Retinal pigment epithelial cell (primary cell): ENCODE measurements around the gene ABCC12.
"Not testable (repeated sequence)": the region's sequence is repeated elsewhere in the genome, so short reads cannot be mapped to it uniquely, and the experiment has no call there.

Source experiments
- DNase-seq: peaks from one replicate; pipeline ENCODE4 v3.0.0-alpha.2; 2010; ENCODE audit warnings: low read depth
- H3K4me3 ChIP-seq: 2 replicates; pipeline ENCODE4 v1.5.1; 2011; ENCODE audit warnings: mild to moderate bottlenecking, low read length, control low read depth, moderate library complexity
- TF ChIP-seq, protein P1 (sequence below): conservative IDR thresholded peaks from 2 replicates; pipeline ENCODE4 v1.5.1; 2011; ENCODE audit warnings: low read depth, low read length, control low read depth, inconsistent platforms

Gene ABCC12

DNA sequence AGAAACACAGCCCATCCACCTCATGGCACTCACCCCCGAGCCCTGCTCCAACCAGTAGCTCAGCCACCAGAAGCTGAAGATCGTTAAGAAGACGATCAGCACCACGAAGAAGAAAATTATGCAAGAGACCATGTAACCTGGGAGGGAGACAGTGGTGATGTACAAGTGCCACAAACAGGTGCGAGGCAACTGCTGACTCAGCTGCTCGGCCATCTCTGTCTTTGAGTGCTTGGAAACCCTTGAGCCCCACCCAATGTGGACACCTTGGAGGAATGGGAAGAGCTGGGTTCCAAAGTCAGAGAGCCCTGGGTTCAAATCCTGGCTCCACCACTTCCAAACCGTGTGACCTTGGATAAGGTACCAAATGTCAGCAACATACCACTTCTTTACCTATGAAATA lies 38.1 kb upstream of the ABCC12 start:
- TF ChIP-seq, protein P1, sequence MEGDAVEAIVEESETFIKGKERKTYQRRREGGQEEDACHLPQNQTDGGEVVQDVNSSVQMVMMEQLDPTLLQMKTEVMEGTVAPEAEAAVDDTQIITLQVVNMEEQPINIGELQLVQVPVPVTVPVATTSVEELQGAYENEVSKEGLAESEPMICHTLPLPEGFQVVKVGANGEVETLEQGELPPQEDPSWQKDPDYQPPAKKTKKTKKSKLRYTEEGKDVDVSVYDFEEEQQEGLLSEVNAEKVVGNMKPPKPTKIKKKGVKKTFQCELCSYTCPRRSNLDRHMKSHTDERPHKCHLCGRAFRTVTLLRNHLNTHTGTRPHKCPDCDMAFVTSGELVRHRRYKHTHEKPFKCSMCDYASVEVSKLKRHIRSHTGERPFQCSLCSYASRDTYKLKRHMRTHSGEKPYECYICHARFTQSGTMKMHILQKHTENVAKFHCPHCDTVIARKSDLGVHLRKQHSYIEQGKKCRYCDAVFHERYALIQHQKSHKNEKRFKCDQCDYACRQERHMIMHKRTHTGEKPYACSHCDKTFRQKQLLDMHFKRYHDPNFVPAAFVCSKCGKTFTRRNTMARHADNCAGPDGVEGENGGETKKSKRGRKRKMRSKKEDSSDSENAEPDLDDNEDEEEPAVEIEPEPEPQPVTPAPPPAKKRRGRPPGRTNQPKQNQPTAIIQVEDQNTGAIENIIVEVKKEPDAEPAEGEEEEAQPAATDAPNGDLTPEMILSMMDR: no peak
- no peak overlapping the region for H3K4me3 ChIP-seq
- no peak for DNase-seq

DNA sequence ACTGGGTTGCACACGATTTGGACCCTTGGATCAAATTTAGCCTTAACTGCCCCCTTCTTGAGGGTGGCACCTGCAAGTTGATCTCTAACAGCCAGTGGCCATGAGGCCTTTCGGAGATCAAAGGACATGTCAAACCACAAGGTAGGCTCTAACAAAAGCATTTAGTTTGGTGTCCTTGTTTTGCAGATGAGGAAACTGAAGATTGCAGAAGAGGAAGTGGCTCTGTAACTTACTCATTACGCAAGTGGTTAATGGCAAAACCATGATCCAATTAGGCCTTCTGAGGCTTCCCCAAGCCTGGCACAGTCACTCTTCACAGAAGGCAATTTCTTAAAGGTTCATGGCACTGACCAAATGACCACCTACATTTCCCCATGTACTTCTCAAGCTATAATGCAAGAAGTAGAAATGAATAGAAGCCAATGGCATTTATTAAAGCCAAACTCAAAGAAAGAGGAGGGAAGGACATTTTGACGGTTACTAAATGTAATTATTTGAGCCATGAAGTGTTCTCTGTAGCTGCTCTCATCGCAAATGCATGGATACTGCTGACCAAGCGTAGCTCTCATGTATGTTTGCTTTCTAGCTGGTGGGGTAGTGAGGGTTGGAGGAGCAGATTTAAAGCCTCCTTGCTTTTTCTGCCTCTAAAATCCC lies 32.8 kb upstream of the ABCC12 start:
- TF ChIP-seq, protein P1: no peak
- DNase-seq: no peak
- no peak overlapping the region for H3K4me3 ChIP-seq

DNA sequence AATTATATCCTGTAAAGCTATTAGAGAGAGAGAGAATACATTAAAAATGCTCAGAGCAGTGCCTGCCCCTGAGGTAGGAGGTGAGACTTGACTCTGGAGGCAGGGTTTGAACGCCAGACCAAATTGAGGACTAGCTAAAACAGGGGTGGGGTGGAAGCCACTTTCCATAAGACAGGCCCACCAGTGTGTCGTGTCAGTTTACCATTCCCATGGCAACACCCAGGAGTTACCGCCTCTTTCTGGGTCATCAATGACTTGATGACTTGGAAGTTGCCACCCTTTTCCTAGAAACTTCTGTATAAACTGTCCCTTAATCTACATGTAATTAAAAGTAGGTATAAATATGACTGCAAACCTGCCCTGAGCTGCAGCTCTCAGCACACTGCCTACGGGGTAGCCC lies 32.0 kb upstream of the ABCC12 start:
- TF ChIP-seq, protein P1: no peak
- no peak for DNase-seq
- H3K4me3 ChIP-seq: no peak overlapping the region

DNA sequence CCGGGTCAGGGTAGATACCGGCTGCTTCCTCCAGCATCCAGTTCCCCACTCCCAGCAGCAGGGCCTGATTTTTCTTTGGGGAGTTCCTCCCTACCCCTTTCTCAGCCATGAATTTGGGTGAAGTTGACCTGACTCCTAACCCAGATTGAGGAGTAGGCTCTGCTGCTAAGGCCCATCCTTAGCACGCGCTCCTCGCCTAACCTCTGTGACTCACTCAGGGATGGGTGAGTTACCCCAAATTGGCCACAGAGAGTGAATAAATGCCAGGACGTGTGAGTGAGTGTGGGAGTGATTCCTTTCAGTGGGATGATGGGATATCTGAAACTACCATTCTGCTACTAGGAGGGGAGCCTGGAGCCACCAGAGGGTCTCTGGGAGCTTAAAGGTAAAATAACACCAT lies 28.9 kb upstream of the ABCC12 start:
- TF ChIP-seq, protein P1: no peak
- H3K4me3 ChIP-seq: no peak overlapping the region
- DNase-seq: no peak

DNA sequence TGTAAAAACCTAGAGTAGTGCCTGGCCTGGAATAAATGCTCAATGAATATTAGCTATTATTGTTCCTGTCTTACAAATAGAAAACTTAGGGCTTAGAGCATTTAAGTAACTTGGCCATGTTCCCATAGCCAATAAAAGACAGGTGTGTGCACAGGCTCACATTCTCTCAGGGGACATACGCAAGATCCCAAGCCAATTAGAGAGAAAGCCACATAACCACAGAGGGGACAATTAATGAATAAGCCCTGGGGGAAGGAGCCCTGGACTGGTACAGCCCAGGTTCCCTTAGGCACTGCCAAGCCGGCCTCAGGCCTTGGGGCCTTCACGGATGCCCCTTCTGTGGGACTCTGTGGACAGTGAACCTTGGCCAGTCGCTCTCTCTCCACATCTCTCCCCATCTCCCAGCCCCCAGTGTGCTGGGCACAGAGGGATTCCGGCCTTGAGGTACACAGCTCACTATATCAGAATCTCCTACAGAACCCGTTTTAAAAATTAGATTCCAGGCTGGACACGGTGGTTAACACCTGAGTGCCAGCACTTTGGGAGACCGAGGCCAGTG lies 27.3 kb upstream of the ABCC12 start:
- no peak for DNase-seq
- TF ChIP-seq, protein P1: no peak

DNA sequence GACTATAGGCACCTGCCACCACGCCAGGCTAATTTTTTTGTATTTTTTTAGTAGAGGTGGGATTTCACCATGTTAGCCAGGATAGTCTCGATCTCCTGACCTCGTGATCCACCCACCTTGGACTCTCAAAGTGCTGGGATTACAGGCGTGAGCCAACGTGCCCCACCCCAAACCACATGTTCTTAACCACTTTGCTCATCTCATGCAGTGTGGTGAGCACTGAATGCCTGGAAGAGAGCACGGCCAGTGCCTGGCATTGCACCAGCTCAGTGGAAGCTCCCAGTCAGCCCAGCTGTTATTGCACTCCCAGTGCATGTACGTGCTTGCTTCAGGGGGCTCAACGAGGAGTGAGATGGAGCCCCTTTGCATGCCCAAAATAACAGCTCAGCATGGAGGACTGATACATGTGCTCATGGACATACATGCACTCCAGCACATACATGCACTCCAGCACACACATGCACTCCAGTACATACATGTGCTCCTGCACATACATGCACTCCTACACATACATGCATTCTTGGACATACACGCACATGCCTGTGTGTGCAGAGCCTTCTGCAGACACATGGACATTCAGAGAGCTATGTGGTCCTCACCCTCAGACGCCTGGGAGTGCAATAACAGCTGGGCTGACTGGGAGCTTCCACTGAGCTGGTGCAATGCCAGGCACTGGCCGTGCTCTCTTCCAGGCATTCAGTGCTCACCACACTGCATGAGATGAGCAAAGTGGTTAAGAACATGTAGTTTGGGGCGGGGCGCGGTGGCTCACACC lies 26.1 kb upstream of the ABCC12 start:
- not testable (repeated sequence) for DNase-seq, H3K4me3 ChIP-seq

More for the DNA sequence above, 27.3 kb upstream of the ABCC12 start:
- H3K4me3 ChIP-seq: no peak overlapping the region

DNA sequence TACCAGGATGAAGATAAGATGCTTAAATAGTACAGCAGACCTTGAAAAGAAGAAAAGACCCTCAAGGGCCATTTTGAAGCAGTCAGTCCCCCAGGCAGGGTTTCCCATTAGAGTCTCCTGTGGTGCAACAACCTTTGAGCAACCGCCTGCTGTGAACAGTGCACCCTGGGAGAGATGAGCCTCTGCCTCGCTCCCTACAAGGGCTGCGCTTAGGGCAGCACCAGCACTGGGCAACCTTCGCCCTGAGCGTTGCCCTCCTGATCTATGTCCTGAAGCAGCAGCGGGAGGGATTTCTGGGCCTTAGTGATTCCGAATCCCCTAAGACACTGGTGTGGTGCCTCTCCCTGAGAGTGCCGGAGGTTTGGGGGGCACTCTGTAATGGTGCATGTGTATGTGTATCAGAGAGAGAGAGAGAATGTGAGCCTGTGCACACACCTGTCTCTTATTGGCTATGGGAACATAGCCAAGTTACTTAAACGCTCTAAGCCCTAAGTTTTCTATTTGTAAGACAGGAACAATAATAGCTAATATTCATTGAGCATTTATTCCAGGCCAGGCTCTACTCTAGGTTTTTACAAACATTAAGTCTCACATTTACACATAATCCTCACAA lies 25.2 kb upstream of the ABCC12 start:
- no peak overlapping the region for H3K4me3 ChIP-seq
- DNase-seq: no peak
- TF ChIP-seq, protein P1: no peak
